ES-I3 (cell line): Measurements from ENCODE around the gene CCDC28B.
"Not testable (repeated sequence)": the region's sequence is repeated elsewhere in the genome, so short reads cannot be mapped to it uniquely, and the experiment has no call there.

Experiments
- H3K36me3 ChIP-seq: 2 replicates; pipeline ENCODE4 v1.6.1; 2013; ENCODE audit warnings: mild to moderate bottlenecking, low read length, control low read depth, moderate library complexity; ENCODE audit not compliant: insufficient read depth
- H3K4me1 ChIP-seq: 2 replicates; pipeline ENCODE4 v1.6.1; 2013; ENCODE audit warnings: mild to moderate bottlenecking, control low read depth, low read length; ENCODE audit not compliant: insufficient read depth
- H3K9ac ChIP-seq: 2 replicates; pipeline ENCODE4 v1.6.1; 2013; ENCODE audit warnings: low read depth, mild to moderate bottlenecking, low read length, moderate library complexity
- H3K9me3 ChIP-seq: 2 replicates; pipeline ENCODE4 v1.6.1; 2013; ENCODE audit warnings: mild to moderate bottlenecking, low read length, moderate library complexity; ENCODE audit not compliant: control insufficient read depth, insufficient read depth

Gene CCDC28B

DNA sequence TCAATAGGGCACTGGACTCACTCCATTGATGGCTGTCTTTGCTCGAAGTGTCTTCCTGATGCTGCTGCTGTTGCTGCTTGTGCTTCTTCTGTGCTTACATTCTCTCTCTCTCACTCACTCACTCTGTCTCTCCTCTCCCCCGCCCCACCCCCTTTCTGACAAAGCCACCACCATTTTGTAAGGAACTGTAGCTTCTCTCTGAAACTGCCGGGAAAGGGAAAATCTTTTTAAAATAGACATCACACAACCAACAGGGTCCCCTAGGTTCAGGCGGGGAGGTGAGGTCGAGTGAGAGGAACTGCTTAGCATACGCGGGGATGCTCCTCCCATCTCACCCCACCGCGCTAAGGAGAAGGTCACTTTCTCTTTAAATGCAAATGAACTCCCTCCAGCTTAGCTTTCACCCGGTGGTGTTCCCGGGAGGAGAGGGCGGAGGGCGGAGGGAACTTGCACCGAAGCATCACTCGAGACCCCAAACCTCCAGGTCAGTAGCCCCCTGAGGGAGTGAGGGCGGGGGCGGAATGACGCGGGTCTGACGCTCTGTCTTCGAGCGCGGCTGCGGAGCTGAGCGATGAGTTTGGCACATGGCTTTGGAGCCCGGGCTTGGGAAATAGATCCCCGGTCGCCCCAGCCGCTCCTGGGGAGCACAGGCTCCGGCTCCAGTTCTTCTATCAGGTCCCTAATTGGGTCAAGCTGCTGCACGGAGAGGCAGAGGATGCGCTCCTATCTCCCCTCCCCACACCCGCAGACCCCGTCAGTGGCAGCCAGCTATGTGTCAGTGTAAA lies at the start of gene CCDC28B:
Gene CCDC28B, plus strand, starts transcription at position 370 of the 785 bp plus-strand sequence. CDS start 1,341 bp downstream, outside the sequence.
- Histone ChIP-seq H3K9me3 (no peaks in the 10 kb centered on the region), H3K36me3 (peaks cover 14% of the 10 kb centered on the region), H3K4me1 (peaks cover 25% of the 10 kb centered on the region; the same call in 1 of the 2 replicates), H3K9ac (peak within 1 kb of the TSS; percentile 59)

DNA sequence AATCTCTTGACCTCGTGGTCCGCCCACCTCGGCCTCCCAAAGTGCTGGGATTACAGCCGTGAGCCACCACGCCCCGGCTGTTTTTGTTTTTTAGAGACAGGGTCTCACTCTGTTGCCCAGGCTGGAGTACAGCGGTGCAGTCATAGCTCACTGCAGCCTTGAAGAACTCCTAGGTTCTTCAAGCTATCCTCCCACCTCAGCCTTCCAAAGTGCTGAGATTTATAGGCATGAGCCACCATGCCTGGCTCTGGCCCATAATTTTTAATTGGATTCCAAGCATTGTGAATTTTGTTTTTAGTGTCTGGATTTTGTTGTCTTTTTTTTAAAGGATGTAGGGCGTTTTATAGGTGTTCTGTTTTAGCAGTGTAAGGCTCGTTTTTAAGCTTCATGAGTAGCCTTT lies 49.5 kb upstream of the CCDC28B start:
- H3K9me3 ChIP-seq = no peaks in the 10 kb centered on the region
- H3K4me1 ChIP-seq = no peaks in the 10 kb centered on the region; the same call in 1 of the 2 replicates
- no peak overlapping the region for H3K9ac ChIP-seq
- H3K36me3 ChIP-seq = peaks cover 4% of the 10 kb centered on the region

DNA sequence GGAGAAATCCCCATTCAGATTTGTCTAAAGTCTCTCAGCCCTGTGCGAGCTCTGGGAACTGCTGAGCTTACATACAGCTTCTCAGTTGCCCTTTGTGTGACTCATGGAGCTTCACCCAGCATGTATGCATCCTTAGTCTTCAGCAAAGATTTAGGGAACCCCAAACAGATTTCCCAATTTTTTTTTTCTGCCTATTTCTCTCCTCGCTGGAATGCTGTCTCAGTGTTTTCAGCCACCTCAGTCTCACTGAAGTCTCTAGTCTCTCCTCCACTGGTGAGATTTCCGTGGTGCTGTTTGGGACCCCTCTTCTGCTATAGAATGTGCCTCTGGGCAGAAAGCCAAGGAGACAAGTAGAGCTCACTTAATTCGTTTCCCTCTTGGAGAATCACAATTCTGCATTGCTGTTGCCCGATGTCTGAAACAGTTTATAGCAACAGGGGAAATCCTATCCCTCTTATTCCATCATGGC lies 49.0 kb upstream of the CCDC28B start:
- H3K9ac ChIP-seq = no peak overlapping the region
- H3K9me3 ChIP-seq = no peaks in the 10 kb centered on the region
- no peaks in the 10 kb centered on the region; the same call in 1 of the 2 replicates for H3K4me1 ChIP-seq
- H3K36me3 ChIP-seq = peaks cover 9% of the 10 kb centered on the region

DNA sequence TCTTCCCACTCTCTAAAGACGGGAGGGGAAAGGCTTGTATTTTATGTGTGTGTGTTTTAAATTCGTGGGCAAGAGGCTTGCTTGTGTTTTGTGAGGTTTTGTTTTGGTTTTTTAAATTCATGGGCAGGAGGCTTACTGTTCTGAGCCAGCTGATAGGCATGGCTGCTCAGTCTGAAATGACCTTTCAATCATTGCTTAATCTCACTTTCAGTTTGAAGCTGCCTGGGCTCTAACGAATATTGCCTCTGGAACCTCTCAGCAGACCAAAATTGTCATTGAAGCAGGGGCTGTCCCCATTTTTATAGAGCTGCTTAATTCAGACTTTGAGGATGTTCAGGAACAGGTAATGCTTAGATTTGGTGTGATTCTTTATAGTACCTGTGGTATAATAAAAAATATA lies 41.2 kb upstream of the CCDC28B start:
- Histone ChIP-seq H3K36me3 (peaks cover 34% of the 10 kb centered on the region), H3K9me3 (no peaks in the 10 kb centered on the region), H3K4me1 (no peaks in the 10 kb centered on the region), H3K9ac (no peak overlapping the region)

DNA sequence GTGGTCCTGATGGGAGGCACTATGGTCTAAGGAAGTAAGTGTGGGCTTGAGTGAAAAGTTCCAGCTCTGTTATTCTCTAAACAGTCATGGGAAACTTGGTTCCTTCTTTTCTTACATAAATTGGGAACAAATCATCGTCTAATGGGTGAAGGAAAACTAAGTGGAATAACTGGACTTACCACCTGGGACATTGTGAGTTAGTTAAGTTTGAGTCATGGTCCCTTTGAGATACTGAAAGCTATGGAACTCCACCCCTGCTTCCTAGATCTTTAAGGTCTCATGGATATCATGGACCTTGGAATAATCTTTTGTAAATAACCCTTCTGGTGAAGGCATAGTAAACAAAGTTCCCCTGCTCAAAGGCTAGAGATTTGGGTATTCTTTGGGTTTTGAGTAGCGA lies 37.0 kb upstream of the CCDC28B start:
- Histone ChIP-seq H3K9me3 (no peaks in the 10 kb centered on the region), H3K9ac (no peak overlapping the region), H3K4me1 (no peaks in the 10 kb centered on the region), H3K36me3 (peaks cover 21% of the 10 kb centered on the region)

DNA sequence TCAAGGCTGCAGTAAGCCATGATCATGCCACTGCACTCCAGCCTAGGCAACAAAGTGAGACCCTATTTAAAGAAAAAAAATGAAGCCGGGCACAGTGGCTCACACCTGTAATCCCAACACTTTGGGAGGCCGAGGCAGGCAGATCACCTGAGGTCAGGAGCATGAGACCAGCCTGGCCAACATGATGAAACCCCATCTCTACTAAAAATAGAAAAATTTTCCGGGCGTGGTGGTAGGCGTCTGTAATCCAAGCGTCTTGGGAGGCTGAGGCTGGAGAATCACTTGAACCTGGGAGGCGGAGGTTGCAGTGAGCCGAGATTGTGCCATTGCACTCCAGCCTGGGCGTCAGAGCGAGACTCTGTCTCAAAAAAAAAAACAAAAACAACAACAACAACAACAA lies 34.8 kb upstream of the CCDC28B start:
- not testable (repeated sequence) for H3K9ac ChIP-seq, H3K9me3 ChIP-seq, H3K4me1 ChIP-seq
- peaks cover 30% of the 10 kb centered on the region for H3K36me3 ChIP-seq

DNA sequence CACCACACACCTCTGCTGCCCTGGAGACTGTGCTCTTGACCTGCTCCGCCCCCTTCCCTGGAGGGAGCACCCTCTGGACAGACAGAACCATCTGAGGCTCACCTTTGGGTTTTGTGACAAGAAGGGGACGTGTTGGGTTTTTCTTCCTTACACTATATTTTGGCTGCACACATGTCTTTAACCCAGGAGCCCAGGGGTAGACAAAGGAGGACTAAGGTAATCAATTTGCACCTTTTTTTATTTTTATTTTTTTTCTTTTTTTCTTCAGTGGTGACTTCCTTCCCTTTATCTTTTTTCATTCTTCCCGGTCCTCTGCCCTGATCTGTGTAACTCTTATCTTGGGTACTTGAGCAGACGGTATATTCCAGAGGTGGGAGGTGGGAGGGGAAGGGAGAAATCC lies 29.4 kb upstream of the CCDC28B start:
- H3K9me3 ChIP-seq = no peaks in the 10 kb centered on the region
- no peaks in the 10 kb centered on the region for H3K4me1 ChIP-seq
- peaks cover 39% of the 10 kb centered on the region for H3K36me3 ChIP-seq
- no peak overlapping the region for H3K9ac ChIP-seq

DNA sequence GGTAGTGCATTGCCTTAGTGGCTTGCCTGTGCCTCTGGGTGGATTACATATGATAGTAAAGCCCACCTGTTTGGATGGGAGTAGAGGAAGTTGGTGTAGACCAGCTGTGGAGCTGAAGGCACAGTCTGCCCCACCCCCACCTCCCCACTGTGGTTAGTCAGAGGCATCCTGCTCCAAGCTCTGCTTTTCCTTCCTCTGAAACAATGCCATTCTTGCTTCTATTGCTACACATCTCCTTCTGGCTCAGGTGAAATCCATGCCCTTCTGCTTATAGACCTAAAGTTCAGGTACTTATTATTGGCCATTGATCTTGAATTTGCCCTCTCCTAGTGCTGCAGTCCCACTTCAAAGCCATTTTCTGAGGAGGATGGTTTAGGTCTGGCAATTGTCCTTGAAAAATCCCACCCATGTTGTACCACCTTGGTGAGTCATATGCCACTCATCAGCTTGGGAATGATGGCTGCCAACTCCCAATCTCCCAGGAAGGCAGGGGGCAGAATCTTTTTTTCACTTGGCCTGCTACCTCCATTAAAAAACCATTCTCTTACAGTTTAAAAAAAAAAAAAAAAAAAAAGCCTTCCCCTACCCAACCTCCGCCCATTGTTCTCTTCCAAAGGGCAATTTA lies 27.7 kb upstream of the CCDC28B start:
- Histone ChIP-seq H3K36me3 (peaks cover 33% of the 10 kb centered on the region), H3K4me1 (no peaks in the 10 kb centered on the region), H3K9me3 (no peaks in the 10 kb centered on the region), H3K9ac (no peak overlapping the region)

DNA sequence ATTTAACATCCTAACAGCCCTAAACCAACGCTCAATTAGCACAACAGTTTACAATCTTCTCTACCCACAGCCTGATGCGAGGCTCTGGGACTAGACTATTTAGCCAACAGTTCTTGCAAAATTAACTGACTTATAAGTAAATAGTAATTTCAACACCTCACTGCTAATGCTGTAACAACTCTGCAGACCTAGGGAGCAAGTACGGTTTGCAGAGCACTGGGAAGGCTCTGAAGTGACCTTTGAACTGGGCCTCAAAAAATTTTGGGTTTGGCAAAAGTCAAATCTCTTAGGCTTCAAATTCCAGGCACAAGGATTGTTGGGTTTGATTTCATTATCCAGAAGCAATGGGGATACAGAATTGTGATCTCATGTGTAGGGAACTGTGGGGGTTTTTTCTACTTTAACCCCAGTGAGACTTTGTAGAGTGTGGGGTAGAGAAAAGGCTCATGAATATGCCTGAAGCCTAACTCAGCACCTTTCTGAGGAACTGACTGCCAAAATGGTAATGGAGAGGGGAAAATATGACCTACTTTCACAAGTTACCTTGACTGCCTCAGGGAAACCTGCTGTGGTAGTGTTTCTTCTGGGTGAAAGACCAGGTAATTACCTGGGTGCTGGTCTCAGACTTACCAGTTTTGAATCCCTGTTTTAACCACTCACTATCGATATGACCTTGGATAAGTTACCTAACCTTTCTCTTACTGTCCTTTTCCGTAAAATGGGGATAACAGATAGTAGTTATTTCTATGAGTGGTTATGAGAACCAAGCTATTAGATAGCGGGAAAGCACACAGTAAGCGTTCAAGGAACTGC lies 21.8 kb upstream of the CCDC28B start:
- Histone ChIP-seq H3K4me1 (peaks cover 20% of the 10 kb centered on the region), H3K9ac (peak overlapping the region; percentile 65), H3K36me3 (peaks cover 3% of the 10 kb centered on the region; the same call in 1 of the 2 replicates), H3K9me3 (no peaks in the 10 kb centered on the region)

DNA sequence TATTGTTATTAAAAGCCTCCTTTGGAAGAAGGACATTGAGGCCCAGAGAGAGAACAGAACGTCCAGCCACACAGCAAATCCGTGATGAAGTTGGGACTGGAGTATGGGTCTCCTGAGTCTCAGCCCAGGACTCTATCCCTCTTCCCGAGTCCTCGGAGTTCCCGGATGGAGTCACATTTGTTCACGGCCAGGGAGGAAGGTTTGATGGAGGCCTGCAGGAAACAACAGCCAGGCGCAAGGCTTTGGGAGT lies 21.3 kb upstream of the CCDC28B start:
- peak overlapping the region; percentile 65 for H3K9ac ChIP-seq
- no peaks in the 10 kb centered on the region for H3K9me3 ChIP-seq
- H3K4me1 ChIP-seq = peaks cover 20% of the 10 kb centered on the region

DNA sequence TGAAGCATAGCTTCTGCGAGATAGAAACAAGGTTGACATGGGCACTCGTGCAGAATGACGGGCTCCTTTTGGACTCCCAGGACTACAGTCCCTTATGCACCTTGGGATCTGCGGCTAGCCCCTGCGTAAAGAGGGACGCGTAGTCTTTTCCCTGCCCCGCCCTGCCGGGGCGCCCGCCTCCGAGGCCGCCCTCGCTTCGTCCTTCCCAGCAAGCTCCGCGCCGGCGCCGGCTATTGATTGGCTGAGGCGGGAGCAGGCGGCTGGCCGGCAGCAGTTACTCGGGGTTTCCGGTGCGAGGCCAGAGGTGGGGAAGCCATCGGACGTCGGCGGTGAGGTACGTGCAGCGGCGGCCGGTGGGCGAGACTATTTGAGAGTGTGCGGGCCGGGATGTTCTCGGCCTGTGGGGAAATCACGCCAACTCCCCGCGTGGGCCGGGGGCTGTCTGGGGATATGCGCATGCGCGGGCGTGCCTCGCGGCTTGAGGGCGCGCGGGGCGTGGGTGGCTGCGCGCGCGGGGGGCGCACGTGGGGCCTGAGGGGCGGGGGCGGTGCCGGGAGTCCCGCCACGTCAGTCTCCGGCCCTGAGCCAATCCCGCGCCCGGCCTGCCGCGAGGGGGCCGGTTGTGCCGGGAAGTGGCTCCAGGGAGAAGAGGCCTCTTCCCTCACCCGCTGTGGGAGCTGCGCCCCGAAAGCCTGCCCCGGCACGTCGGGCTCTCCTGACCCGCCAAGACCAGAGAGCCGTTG lies 20.8 kb upstream of the CCDC28B start, which contains the start of gene TXLNA:
Gene TXLNA, plus strand, starts transcription at position 233 of the 743 bp plus-strand sequence. CDS start 671 bp downstream, outside the sequence.
- H3K9ac ChIP-seq = peak within 1 kb of the TSS; percentile 65
- H3K9me3 ChIP-seq = no peaks in the 10 kb centered on the region
- H3K36me3 ChIP-seq = peaks cover 6% of the 10 kb centered on the region
- H3K4me1 ChIP-seq = peaks cover 20% of the 10 kb centered on the region

More for the DNA sequence above, 21.3 kb upstream of the CCDC28B start:
- H3K36me3 ChIP-seq = peaks cover 6% of the 10 kb centered on the region; the same call in 1 of the 2 replicates

DNA sequence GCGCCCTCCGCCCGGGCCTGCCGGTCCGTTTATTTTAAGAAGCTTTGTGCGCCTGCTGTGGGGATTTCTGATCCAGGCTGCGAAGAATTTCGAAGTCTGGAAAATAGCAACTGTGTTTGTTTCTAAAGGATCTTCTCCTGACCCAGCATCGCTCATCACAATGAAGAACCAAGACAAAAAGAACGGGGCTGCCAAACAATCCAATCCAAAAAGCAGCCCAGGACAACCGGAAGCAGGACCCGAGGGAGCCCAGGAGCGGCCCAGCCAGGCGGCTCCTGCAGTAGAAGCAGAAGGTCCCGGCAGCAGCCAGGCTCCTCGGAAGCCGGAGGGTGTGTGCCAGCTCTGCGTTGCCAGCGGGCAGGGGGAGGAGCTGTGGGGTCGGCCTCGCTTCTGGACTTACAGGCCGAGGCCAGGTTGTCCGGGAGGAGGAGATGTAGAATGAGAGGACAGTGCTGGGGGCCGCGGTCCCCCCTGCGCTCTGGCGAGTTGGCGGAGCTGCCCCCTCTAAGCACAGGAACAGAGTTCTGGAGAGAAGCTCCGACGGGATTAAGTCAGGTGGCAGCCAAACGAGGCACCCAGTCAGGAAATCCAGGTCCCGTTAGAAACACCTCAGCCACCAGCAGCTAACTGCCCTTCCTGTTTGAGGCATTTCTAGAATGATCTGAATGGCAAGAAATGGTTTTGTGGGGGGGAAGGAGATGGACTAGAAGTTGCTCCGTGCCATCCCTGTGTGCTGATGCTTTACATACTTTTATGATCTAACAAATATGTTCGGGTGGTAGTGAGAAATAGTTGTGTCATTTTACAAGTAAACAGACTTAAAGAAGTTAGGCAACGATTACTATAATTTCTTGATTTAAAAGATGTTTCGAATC lies 20.0 kb upstream of the CCDC28B start:
- Histone ChIP-seq H3K9ac (peak overlapping the region; percentile 65), H3K9me3 (no peaks in the 10 kb centered on the region), H3K4me1 (peaks cover 20% of the 10 kb centered on the region), H3K36me3 (peaks cover 3% of the 10 kb centered on the region)

DNA sequence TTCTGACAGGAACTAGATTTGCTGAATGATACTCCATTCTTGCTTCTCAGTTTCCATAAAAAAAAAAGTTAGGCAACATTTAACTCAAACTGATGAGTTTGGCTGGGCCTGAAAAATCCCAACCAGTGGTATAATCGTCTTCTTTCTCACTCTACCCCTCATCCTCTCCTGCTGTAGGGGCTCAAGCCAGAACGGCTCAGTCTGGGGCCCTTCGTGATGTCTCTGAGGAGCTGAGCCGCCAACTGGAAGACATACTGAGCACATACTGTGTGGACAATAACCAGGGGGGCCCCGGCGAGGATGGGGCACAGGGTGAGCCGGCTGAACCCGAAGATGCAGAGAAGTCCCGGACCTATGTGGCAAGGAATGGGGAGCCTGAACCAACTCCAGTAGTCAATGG lies 19.3 kb upstream of the CCDC28B start:
- H3K9me3 ChIP-seq = no peaks in the 10 kb centered on the region
- H3K4me1 ChIP-seq = peaks cover 20% of the 10 kb centered on the region
- H3K9ac ChIP-seq = peak overlapping the region; percentile 65
- H3K36me3 ChIP-seq = peaks cover 3% of the 10 kb centered on the region
